HUES48 (cell line): ENCODE measurements around the gene GTPBP4.

Experiments
- H3K27ac ChIP-seq: one replicate; pipeline ENCODE4 v1.7.0; 2013; ENCODE audit warnings: low read depth, low read length, inconsistent platforms
- H3K27me3 ChIP-seq: 2 replicates; pipeline ENCODE4 v1.6.1; 2013; ENCODE audit warnings: mild to moderate bottlenecking, low read length; ENCODE audit not compliant: control insufficient read depth, insufficient read depth
- H3K36me3 ChIP-seq: 2 replicates; pipeline ENCODE4 v1.6.1; 2013; ENCODE audit warnings: low read length; ENCODE audit not compliant: control insufficient read depth, insufficient read depth
- H3K4me1 ChIP-seq: 2 replicates; pipeline ENCODE4 v1.6.1; 2013; ENCODE audit warnings: mild to moderate bottlenecking, low read length; ENCODE audit not compliant: control insufficient read depth, insufficient read depth
- H3K4me3 ChIP-seq: 2 replicates; pipeline ENCODE4 v1.5.1; 2013; ENCODE audit warnings: mild to moderate bottlenecking, low read depth, low read length
- H3K9ac ChIP-seq: 2 replicates; pipeline ENCODE4 v1.6.1; 2013; ENCODE audit warnings: mild to moderate bottlenecking, low read depth, low read length, moderate library complexity
- H3K9me3 ChIP-seq: 2 replicates; pipeline ENCODE4 v1.6.1; 2013; ENCODE audit warnings: low read length; ENCODE audit not compliant: control insufficient read depth, insufficient read depth

GTPBP4 gene

DNA sequence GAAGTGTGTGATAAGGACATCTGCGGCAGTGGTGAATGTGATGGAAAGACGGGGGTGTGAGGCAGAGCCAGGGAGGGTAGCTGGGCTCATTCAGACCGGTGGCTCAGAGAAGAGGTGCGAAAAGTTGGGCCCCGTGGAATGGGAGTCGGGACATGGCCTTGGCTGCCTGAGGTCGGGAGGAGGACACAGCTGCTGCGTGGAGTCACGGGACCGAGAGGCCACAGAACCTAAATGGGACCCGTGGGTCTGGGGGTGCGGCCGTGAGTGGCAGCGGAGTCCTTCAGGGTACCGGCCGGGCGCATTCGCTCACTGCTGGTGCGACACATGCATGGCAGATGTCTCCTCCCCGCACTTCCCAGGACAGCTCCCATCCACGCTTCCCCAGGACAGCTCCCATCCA lies 33.8 kb upstream of the GTPBP4 start:
- Histone ChIP-seq H3K4me1 (no peaks in the 10 kb centered on the region), H3K36me3 (no peaks in the 10 kb centered on the region), H3K4me3 (no peak overlapping the region), H3K9me3 (no peaks in the 10 kb centered on the region), H3K27ac (no peak overlapping the region), H3K9ac (no peak overlapping the region), H3K27me3 (no peaks in the 10 kb centered on the region)

DNA sequence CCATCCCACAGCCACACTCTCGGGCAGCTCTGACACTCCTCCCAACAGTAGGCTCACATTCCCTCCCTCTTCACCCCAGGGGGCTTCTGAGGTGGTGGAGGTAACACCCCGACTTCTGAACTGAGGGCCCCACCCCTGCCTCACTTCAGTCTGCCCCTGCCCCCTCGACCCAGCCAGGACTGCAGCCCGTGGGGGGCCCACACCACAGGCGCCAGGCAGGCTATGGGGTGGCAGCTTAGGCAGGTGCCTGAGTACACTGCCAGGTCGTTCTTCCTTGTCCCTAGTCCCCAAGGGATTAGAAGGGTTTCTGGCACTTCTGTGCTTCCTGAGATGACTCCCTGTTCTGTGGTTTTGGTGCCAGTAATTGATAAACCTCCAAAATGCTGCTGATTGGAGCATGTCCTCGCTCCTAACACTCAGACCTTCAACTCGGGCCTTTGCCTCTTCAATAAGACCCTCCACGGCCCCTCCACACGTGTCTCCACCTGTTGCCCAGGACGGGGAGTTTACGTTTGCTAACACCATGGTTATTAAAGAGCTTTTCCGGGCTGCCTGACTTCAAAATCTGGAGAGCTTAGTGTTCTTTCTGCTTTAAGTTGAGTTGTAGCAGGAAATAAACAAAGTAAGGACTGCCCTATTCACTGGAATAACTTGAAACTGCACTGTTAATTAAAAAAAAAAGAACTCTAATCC lies 33.0 kb upstream of the GTPBP4 start:
- H3K4me1 ChIP-seq: no peaks in the 10 kb centered on the region
- H3K27me3 ChIP-seq: no peaks in the 10 kb centered on the region
- H3K9me3 ChIP-seq: no peaks in the 10 kb centered on the region
- no peak overlapping the region for H3K9ac ChIP-seq
- H3K27ac ChIP-seq: no peak overlapping the region
- H3K4me3 ChIP-seq: no peak overlapping the region
- H3K36me3 ChIP-seq: no peaks in the 10 kb centered on the region

DNA sequence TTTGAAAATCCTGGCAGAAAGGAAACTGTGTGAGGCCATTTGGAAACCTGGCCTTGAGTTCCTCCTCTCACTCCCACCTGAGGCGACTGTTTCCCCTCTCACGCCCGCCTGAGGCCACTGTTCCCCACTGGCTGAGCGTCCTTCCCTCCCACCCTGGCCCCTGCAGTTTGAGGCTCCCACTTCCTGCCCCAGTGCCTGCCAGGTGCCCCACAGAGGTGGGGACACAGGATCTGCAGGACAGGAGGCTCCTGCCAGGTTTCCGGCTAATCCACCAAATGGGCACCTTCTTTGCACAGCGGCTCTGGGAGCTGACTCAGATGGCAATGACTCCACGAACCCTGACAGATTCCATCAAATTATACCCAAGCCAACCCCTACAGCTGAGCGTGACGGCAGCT lies 32.4 kb upstream of the GTPBP4 start:
- H3K27ac ChIP-seq: no peak overlapping the region
- no peaks in the 10 kb centered on the region for H3K36me3 ChIP-seq
- H3K4me3 ChIP-seq: no peak overlapping the region
- H3K4me1 ChIP-seq: no peaks in the 10 kb centered on the region
- no peaks in the 10 kb centered on the region for H3K27me3 ChIP-seq
- no peaks in the 10 kb centered on the region for H3K9me3 ChIP-seq
- no peak overlapping the region for H3K9ac ChIP-seq

DNA sequence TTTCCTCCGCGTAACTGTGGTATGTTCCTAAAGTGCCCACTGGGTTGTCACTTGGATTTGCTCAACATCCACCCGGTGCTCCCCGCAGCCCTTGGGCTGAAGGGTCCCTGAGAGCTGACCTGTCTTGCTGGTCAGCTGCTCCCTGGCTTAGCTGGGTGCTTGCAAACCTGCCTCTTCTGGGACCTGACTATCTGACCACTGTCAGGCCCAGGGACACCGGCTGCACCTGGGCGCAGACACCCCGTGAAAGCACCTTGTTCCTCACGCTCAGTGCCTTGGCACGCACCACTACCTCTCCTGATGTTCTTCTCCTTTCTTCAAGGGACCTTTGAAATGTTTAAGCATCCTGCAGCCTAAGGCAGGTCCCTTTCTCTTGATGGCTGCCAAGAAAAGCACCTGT lies 30.1 kb upstream of the GTPBP4 start:
- Histone ChIP-seq H3K4me3 (no peak overlapping the region), H3K9ac (no peak overlapping the region), H3K27ac (no peak overlapping the region), H3K4me1 (no peaks in the 10 kb centered on the region), H3K36me3 (no peaks in the 10 kb centered on the region), H3K9me3 (no peaks in the 10 kb centered on the region), H3K27me3 (no peaks in the 10 kb centered on the region)

DNA sequence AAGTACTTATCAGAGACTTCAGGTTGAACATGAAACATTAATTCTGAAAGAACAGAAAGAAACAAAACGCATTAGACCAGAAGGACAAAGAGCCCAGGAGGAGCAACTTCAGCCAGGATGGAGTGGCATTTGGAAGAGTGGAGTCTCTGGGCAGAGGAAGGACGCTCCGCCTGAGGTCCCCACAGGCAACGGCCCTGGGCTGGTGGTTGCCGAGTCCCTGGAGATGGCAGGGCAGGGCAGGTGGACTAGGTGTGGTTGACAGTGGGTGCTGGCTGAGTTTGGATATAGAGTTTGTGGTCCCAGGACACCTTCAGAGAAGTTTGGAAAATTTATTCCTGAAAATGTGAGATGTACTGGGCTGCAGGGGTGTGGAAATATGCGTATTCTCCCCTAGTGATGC lies 29.4 kb upstream of the GTPBP4 start:
- no peaks in the 10 kb centered on the region for H3K9me3 ChIP-seq
- no peak overlapping the region for H3K9ac ChIP-seq

DNA sequence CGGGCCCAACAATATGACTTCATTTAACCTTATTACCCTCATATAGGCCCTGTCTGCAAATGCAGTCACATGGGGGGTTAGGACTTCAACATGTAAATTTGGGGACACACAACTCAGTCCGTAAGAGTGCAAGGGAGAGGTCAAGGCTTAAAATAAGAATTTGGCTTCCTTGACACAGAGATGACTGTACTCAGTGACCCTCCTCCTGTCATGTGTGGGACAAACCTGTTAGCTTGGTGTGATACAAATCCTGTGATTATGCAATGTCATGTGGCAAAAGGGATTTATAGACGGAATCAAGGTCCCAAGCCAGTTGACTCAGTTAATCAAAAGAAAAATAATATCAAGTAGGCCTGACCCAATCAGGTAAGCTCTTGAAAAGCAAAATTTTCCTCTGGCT lies 25.9 kb upstream of the GTPBP4 start:
- no peaks in the 10 kb centered on the region for H3K36me3 ChIP-seq
- no peaks in the 10 kb centered on the region for H3K9me3 ChIP-seq
- no peak overlapping the region for H3K27ac ChIP-seq
- no peak overlapping the region for H3K4me3 ChIP-seq
- no peaks in the 10 kb centered on the region for H3K27me3 ChIP-seq
- H3K4me1 ChIP-seq: no peaks in the 10 kb centered on the region
- H3K9ac ChIP-seq: no peak overlapping the region

More for the DNA sequence above, 29.4 kb upstream of the GTPBP4 start:
- no peaks in the 10 kb centered on the region for H3K27me3 ChIP-seq
- no peak overlapping the region for H3K4me3 ChIP-seq
- H3K27ac ChIP-seq: no peak overlapping the region
- H3K4me1 ChIP-seq: no peaks in the 10 kb centered on the region
- no peaks in the 10 kb centered on the region for H3K36me3 ChIP-seq

DNA sequence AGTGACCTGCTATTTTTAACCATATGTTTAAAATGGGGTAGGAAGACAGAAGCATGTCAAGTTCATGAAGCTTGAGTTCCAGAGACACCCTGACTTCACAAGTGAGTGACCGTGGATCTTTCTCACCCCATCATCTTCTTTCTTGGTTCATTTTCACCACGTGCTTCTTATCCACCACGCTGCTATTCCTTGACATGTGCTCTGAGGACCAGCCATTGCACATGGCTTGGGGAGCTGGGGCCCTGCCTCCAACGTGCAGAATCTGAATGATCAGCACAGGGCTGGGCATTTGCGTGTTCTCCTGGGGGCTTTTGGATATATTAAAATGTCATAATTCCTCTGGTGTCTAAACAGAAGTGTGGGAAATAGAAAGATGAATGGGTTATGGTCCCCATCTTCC lies 25.0 kb upstream of the GTPBP4 start:
- H3K9me3 ChIP-seq: no peaks in the 10 kb centered on the region
- no peak overlapping the region for H3K4me3 ChIP-seq
- no peak overlapping the region for H3K9ac ChIP-seq
- no peaks in the 10 kb centered on the region for H3K36me3 ChIP-seq
- H3K27me3 ChIP-seq: no peaks in the 10 kb centered on the region
- no peaks in the 10 kb centered on the region for H3K4me1 ChIP-seq
- H3K27ac ChIP-seq: no peak overlapping the region

DNA sequence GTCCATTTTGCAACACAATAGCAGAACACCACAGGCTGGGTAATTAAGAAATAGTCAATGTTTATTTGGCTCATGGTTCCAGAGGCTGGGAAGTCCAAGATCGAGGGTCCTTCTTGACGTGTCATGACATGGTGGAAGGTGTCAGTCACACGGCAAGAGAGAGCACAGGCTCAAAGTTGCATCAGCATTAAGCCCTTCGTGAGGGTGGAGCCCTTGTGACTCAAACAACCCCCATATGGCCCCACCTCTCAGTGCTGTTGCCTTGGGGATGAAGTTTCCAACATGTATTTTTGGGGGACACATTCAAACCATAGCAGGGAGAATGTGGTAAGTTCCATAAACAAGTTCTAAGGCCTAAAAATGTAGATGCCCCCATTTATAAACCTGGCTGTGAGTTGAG lies 24.6 kb upstream of the GTPBP4 start:
- H3K36me3 ChIP-seq: no peaks in the 10 kb centered on the region
- no peaks in the 10 kb centered on the region for H3K27me3 ChIP-seq

DNA sequence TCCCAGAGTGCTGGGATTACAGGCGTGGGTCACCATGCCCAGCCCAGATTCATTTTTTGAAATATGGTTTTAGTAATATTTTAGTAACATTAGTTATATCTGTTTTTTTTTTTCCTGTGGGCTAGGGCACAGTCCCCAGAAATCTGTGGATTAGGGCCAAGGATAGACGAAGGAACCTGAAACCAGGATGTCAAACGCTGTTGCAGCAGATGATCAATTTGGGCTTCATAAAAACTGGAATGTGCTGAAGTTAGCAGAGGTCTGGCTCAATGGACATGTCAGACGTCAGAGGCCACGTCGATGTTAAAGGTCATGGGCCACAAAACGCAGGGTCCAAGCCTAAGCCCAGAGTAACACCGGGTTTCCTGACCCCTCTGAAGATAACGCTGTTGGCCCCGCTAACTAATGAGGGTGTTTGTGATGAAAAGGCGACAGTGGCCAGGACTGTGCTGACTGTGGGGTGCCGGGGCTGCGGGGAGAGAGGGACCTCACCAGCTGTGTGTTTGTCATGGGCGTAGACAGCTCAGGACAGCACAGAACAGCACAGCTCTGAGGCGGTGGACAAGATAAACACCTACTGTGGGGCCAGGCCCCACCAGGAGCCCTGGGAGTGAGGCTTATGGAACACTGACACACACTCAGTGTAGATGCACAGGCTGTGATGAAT lies 23.8 kb upstream of the GTPBP4 start:
- Histone ChIP-seq H3K27me3 (no peaks in the 10 kb centered on the region), H3K36me3 (no peaks in the 10 kb centered on the region), H3K9me3 (no peaks in the 10 kb centered on the region), H3K4me3 (no peak overlapping the region), H3K9ac (no peak overlapping the region), H3K27ac (no peak overlapping the region), H3K4me1 (no peaks in the 10 kb centered on the region)

More for the DNA sequence above, 24.6 kb upstream of the GTPBP4 start:
- Histone ChIP-seq H3K4me1 (no peaks in the 10 kb centered on the region), H3K4me3 (no peak overlapping the region), H3K9ac (no peak overlapping the region), H3K27ac (no peak overlapping the region), H3K9me3 (no peaks in the 10 kb centered on the region)

DNA sequence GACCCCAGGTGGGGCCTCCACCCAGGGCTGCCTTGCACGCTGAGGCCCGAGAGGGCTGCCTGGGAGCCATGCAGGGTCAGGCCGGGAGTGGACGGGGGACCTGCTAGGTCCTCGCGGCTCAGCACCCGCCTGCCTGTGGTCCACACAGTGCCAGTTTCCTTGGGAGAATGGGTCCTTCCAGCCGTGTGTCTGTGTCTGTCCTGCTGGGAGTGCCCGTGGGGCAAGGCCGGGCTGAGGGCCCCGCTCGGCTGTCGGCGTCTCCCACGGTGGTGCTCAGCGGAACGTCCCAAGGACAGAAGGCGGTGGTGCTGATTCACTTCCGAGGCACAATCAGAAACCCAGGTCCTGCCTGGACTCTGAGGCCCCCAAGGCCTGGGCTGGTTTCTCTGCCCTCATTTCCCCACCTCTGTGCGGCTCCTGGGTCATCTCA lies 23.2 kb upstream of the GTPBP4 start:
- Histone ChIP-seq H3K27me3 (no peaks in the 10 kb centered on the region), H3K9me3 (no peaks in the 10 kb centered on the region), H3K27ac (no peak overlapping the region), H3K4me1 (no peaks in the 10 kb centered on the region), H3K9ac (no peak overlapping the region), H3K4me3 (no peak overlapping the region), H3K36me3 (no peaks in the 10 kb centered on the region)

DNA sequence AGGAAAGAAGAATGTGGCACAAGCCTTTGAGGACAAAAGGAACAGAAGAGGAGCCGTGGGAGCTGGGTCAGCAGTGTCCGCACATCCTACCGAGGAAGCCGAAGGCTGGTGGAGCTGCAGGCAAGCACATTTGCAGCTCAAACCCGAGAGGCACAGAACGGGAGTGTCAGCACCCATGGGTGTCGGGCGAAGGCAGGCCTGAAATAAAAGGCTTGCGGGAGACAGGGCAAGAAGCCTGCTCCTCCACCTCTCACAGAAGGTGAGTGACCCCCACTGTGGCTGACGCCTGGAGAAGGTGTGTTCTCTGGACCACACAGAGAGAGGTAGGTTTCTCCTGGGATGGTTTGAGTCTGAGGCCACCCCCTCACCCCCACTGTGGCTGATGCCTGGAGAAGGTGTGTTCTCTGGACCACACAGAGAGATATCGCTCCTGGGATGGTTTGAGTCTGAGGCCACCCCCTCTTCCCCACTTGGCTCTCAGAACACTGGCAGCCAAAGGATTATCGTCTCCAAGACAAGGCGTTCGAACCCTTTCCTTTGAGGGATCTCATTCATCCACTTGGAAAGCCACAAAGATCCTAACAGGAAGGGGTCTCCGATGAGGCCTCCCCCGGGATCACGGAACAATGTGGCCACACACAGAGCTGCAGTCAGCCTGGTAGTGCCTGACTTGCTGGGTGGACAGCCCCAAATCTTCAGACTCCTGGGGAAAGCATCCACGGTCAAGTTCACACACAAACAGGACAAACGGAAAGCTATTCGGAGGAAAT lies 21.6 kb upstream of the GTPBP4 start:
- Histone ChIP-seq H3K9me3 (no peaks in the 10 kb centered on the region), H3K4me1 (no peaks in the 10 kb centered on the region), H3K27me3 (no peaks in the 10 kb centered on the region), H3K36me3 (no peaks in the 10 kb centered on the region), H3K9ac (no peak overlapping the region), H3K4me3 (no peak overlapping the region), H3K27ac (no peak overlapping the region)
